ENCODE results near the gene RAPGEF6.
"Not testable (repeated sequence)": the region's sequence is repeated elsewhere in the genome, so short reads cannot be mapped to it uniquely, and the experiment has no call there.

RAPGEF6 gene

DNA sequence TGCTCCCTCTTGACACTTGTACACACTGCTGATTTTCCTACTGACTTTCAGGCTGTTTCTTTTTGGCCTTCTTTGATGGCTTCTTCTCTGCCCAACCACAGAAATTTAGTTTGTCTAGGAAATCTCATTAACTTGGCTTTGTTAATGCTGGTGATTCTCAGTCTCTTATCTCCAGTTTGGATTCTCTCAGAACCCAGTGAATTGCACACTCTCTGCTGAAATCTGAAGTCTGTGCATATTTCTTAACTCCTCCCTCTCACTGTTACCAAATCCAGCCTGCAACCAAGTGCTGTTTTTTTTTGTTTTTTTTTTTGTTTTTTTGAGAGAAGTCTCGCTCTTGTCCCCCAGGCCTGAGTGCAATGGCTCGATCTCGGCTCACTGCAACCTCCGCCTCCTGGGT is 254.0 kb downstream of the RAPGEF6 start:
- no peak for DNase-seq

DNA sequence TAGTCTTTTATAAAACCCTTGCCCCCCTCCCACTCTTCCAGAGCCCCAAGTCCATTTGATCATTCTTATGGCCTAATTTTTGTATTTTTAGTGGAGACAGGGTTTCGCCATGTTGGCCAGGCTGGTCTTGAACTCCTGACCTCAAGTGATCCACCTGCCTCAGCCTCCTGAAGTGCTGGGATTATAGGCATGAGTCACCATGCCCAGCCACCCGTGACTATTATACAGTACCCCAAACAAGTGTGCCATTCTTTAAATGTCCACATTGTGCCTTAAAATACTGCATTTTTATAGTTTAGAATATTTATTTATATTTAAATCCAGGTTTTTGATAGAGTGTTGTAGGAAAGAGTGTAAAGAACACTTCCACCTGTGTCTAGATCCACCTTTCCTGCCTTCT is 254.8 kb downstream of the RAPGEF6 start:
- DNase-seq, result not testable (repeated sequence)

DNA sequence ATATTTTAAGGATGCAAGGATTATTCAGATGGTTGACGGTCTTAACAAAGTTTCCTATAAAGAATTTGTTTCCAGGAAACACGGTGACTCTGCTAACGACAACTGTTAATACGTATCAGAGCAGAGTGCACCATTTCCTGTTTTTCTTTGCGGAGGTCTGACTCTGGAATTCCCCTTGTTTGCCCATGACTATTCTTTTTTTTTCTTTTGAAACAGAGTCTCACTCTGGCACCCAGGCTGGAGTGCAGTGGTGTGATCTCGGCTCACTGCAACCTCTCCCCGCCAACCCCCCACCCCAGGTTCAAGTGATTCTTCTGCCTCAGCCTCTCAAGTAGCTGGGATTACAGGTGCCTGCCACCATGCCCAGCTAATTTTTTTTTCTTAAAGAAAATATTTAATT is 255.3 kb downstream of the RAPGEF6 start:
- no peak for DNase-seq

DNA sequence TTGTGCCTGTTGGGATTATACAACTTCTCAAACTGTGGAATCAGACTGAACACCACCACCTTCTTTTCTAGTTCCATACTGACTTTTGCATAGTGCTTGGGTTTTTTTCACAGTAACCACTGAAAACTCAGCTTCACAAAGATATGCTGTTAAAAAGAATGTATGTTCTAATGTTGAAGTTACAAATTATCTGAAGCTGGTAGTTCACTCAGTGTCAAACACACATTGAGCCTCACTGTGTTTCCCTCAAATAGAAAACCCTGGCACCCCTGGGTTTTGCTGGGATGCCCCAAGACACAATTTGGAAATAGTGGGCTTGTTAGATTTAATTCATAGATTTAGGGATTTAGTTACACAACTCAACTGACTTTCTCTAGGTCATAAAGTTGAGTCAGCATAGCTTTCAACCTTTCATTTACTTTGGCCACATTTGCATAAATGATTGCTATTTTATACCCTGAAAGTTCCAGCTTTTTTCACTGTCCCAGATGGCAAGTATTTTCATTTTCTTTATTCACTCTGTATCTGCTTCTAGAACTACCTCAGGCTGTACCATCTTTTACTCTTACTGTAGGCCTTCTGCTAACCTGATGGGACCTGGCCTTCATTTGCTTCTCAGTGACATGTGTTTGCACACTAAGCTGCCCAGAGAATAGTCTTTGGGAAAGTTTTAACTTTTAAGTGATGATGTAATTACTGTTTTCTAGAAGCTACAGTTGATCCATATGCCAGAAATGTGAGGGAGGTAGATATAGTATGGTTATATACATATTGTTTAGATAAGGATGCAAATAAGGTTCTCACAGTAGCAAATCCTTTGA is 256.1 kb downstream of the RAPGEF6 start:
- no peak for DNase-seq

DNA sequence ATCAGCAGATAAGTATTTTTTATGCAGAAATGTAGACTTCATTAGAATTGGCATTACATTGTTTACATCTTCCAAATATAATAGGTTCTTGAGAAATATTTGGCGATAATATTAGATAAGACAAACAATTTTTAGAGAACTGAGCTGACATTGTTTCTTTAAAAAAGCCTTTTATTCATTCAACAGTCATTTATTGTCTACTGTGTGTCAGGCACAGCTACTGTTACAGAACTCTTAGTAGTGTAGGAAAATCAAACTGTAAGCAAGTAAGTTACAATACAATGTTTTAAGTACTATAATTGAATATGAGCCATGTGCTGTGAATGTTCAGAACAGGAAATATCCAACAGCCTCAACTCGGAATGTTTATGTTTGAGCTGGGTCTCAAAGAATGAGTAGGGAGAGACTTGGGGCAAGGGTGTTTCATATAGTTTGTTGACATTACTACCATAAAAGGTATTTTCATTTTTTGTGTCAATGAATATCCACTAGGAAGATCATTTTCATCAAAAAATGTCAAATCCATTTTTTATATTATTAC is 257.2 kb downstream of the RAPGEF6 start:
- DNase-seq, result no peak

DNA sequence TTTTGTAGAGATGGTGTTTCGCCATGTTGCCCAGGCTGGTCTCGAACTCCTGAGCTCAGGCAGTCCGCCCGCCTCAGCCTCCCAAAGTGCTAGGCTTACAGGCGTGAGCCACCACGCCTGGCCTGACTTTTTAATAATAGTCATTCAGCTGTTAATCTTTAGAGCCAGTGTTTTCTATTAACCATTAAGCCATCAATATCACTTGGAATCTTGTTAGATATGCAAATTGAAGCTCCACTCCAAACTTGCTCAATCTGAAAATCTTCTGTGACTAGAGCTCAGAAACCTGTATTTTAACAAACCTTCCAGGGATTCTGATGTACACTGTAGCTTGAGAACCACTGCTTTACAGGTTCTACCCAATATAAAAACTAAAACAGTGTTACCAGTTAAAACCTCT is 257.7 kb downstream of the RAPGEF6 start:
- no peak for DNase-seq

DNA sequence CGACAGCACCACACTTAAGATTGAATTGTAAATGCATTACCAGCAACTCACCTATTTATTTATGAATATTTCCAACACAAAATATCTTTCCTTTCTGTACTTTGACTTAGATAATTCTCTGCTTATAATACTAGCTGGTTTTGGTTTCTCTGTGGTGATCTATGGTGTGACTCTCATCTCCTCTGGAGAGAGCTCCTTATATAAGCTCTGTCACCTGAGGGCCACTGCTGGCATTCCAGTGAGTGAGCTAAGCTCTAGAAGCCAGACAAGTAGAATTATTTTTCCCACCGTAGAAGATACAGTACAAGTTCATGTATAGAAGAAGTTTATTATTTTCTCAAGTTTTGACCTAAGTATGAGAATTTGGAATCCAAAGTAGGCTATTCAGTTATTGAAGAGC is 259.7 kb downstream of the RAPGEF6 start:
- DNase-seq, result no peak

Data from NCI-H2081 (cell line).